Right atrium auricular region (tissue), 2 donors: ENCODE data around the gene DUSP1. TPM values are rescaled to one million over a fixed set of nuclear protein-coding genes. Genes with fewer than 3 reads are reported as not detected.

Experiments used
- DNase-seq: peaks from one replicate; pipeline ENCODE4 v3.0.0-alpha.2; 2019; ENCODE audit warnings: low spot score
- H3K27ac ChIP-seq, 2 donors: fragments of 200-600 bp; sonication (generic); 1 replicate in 1 of 2; 2 replicates in 1 of 2; pipeline ENCODE4 v1.5.1; 2016 to 2019
- H3K27me3 ChIP-seq, 2 donors: fragments of 200-600 bp; sonication (generic); one replicate each; pipeline versions ENCODE4 v1.5.1 to v1.6.0; 2017 to 2019
- H3K36me3 ChIP-seq: fragments of 200-600 bp; sonication (generic); one replicate; pipeline ENCODE4 v1.5.1; 2016
- H3K4me1 ChIP-seq, 2 donors: fragments of 200-600 bp; sonication (generic); one replicate each; pipeline versions ENCODE4 v1.5.1 to v1.6.0; 2017 to 2019
- H3K4me3 ChIP-seq, 2 donors: fragments of 200-600 bp; sonication (generic); 1 replicate in 1 of 2; 2 replicates in 1 of 2; pipeline ENCODE4 v1.5.1; 2017 to 2019; ENCODE audit warnings: mild to moderate bottlenecking in 1 of 2, moderate library complexity in 1 of 2
- H3K9me3 ChIP-seq, 2 donors: fragments of 200-600 bp; sonication (generic); one replicate each; pipeline ENCODE4 v1.5.1; 2019
- CTCF ChIP-seq, 2 donors: fragments of 200-600 bp; sonication (generic); IDR thresholded peaks; one replicate each; pipeline ENCODE4 v1.5.1; 2019; ENCODE audit warnings: antibody characterized with exemption in 2 of 2
- total RNA-seq, 2 donors: library from RNA; depleted of rRNA; stranded (reverse); fragments of >200 nt; gene quantifications; one replicate each; pipeline ENCODE4 v1.1.0, GENCODE V29; 2016

DUSP1 gene
- 100 to 1,000 TPM; 804 to 819 TPM for total RNA-seq

- peak in 1 of 2 donors; percentile 44 for TF ChIP-seq CTCF (IDR thresholded peaks at IDR 0.05)
- Histone ChIP-seq H3K9me3 (no peaks in the 10 kb centered on the region), H3K4me1 (peaks cover 0 to 57% of the 10 kb centered on the region in 2 donors), H3K27ac (peak within 1 kb of the TSS; percentile 93 to 97), H3K36me3 (peaks cover 37% of the 10 kb centered on the region), H3K4me3 (peak within 1 kb of the TSS; percentile 80 to 87), H3K27me3 (no peaks in the 10 kb centered on the region)
- peak; percentile 100 for DNase-seq
Observed at GRCh38 chr5:172770675-172771438, at the start of gene DUSP1. Gene DUSP1, minus strand, starts transcription at chr5:172771195. Its CDS starts 243 bp downstream, at chr5:172770952.

GRCh38 chr5:172820046-172820767 is 49.2 kb upstream of the DUSP1 start:
- TF ChIP-seq CTCF (IDR thresholded peaks at IDR 0.05) = no peak
- H3K4me3 ChIP-seq = no peak overlapping the region
- no peak overlapping the region for H3K27ac ChIP-seq
- H3K9me3 ChIP-seq = peaks cover 0 to 2% of the 10 kb centered on the region in 2 donors
- H3K27me3 ChIP-seq = no peaks in the 10 kb centered on the region
- H3K36me3 ChIP-seq = no peaks in the 10 kb centered on the region
- DNase-seq = no peak
- H3K4me1 ChIP-seq = peaks cover 0 to 11% of the 10 kb centered on the region in 2 donors

- H3K4me1 ChIP-seq = peaks cover 0 to 11% of the 10 kb centered on the region in 2 donors
- DNase-seq = no peak
- no peaks in the 10 kb centered on the region for H3K9me3 ChIP-seq
- no peak overlapping the region for H3K27ac ChIP-seq
- no peaks in the 10 kb centered on the region for H3K36me3 ChIP-seq
- H3K4me3 ChIP-seq = no peak overlapping the region
- H3K27me3 ChIP-seq = no peaks in the 10 kb centered on the region
- TF ChIP-seq CTCF (IDR thresholded peaks at IDR 0.05) = no peak
Observed at GRCh38 chr5:172819569-172819968, 48.6 kb upstream of the DUSP1 start.

GRCh38 chr5:172818081-172818480 is 47.1 kb upstream of the DUSP1 start:
- peaks cover 0 to 11% of the 10 kb centered on the region in 2 donors for H3K4me1 ChIP-seq
- TF ChIP-seq CTCF (IDR thresholded peaks at IDR 0.05) = no peak
- H3K4me3 ChIP-seq = no peak overlapping the region
- H3K27me3 ChIP-seq = no peaks in the 10 kb centered on the region
- no peaks in the 10 kb centered on the region for H3K9me3 ChIP-seq
- H3K36me3 ChIP-seq = no peaks in the 10 kb centered on the region
- no peak overlapping the region for H3K27ac ChIP-seq
- no peak for DNase-seq

GRCh38 chr5:172817664-172818063 is 46.7 kb upstream of the DUSP1 start:
- no peaks in the 10 kb centered on the region for H3K36me3 ChIP-seq
- no peak for TF ChIP-seq CTCF (IDR thresholded peaks at IDR 0.05)
- no peak overlapping the region for H3K4me3 ChIP-seq
- DNase-seq = no peak
- H3K27me3 ChIP-seq = no peaks in the 10 kb centered on the region
- peaks cover 0 to 11% of the 10 kb centered on the region in 2 donors for H3K4me1 ChIP-seq
- no peaks in the 10 kb centered on the region for H3K9me3 ChIP-seq
- H3K27ac ChIP-seq = no peak overlapping the region
